ENCODE data around the gene RASGRF2. TPM values are rescaled to one million over a fixed set of nuclear protein-coding genes. Genes with fewer than 3 reads are reported as not detected.

The RASGRF2 gene
- total RNA-seq, 1 experiment from 2014 or later = 9.1 TPM

DNA sequence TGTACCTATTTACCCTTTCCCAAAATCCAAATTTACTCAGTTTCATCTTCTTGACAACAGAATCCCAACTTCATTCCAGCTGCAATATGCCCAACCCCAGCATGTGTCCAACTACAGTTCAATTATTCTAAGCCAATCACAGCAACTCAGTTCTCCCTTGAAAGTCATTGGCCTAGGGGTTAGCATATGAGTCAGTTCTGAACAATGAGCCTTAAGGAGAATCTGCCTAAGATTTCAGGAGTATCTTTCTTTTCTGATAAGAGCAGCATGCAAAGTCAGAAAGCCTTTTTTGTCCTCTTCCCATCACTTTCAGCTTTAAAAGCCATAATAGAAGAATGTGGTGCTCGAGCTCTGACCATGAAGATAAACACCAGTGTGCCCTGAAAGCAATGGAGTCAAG lies 44.4 kb upstream of the RASGRF2 start:
- H3K4me1 ChIP-seq (ENCODE audit: insufficient read depth, low read length, poor library complexity, severe bottlenecking) = peaks cover 5% of the 10 kb centered on the region
- no peak for DNase-seq (ENCODE audit: low spot score)
- no peak overlapping the region for H3K27ac ChIP-seq (ENCODE audit: low read depth, low read length, poor library complexity, severe bottlenecking)
- no peaks in the 10 kb centered on the region for H3K36me3 ChIP-seq (ENCODE audit: insufficient read depth, low read length, poor library complexity, severe bottlenecking)
- H3K4me3 ChIP-seq (ENCODE audit: low read depth, low read length, poor library complexity, severe bottlenecking) = no peak overlapping the region
- no peaks in the 10 kb centered on the region for H3K27me3 ChIP-seq (replicated peaks; ENCODE audit: insufficient read depth, low read depth, low read length, poor library complexity)
- TF ChIP-seq, protein P1, sequence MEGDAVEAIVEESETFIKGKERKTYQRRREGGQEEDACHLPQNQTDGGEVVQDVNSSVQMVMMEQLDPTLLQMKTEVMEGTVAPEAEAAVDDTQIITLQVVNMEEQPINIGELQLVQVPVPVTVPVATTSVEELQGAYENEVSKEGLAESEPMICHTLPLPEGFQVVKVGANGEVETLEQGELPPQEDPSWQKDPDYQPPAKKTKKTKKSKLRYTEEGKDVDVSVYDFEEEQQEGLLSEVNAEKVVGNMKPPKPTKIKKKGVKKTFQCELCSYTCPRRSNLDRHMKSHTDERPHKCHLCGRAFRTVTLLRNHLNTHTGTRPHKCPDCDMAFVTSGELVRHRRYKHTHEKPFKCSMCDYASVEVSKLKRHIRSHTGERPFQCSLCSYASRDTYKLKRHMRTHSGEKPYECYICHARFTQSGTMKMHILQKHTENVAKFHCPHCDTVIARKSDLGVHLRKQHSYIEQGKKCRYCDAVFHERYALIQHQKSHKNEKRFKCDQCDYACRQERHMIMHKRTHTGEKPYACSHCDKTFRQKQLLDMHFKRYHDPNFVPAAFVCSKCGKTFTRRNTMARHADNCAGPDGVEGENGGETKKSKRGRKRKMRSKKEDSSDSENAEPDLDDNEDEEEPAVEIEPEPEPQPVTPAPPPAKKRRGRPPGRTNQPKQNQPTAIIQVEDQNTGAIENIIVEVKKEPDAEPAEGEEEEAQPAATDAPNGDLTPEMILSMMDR (conservative IDR thresholded peaks at IDR 0.05; ENCODE audit: low read depth, low read length) = no peak
- no peak for TF ChIP-seq EZH2 (IDR thresholded peaks at IDR 0.05; ENCODE audit: borderline replicate concordance, low read depth, low read length, poor library complexity, severe bottlenecking)
- no peaks in the 10 kb centered on the region for H3K9me3 ChIP-seq (ENCODE audit: low read depth, low read length, poor library complexity, severe bottlenecking)
- intact Hi-C loops (cut with micrococcal nuclease; ENCODE audit: unreplicated experiment) = no loop called here
- no TSS peak for BruUV-seq (replicated peaks)
- CTCF ChIA-PET = no interaction called here
- POLR2A ChIA-PET (ENCODE audit: low non-redundant PET) = no interaction called here

DNA sequence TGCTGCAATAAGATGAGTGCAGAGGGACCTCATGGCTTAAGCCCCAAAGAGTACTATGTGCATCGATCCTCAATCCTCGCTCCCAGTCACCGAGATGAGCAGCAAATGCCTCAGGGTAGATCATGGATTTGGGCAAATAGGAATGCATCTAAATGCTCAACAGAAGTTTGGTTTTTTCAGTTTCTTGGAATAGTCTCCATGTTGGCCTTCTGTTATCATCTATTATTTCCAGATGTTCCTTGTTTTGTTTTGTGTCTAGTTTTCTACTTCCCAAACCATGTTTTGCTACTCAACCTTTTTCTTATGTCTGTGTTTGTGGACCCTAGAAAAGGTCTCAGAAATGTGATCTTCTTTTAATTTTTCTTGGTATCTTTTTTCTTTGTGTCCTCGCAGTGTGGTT lies 43.5 kb upstream of the RASGRF2 start:
- Histone ChIP-seq H3K27me3 (replicated peaks; ENCODE audit: insufficient read depth, low read depth, low read length, poor library complexity) (no peaks in the 10 kb centered on the region), H3K4me1 (ENCODE audit: insufficient read depth, low read length, poor library complexity, severe bottlenecking) (peaks cover 5% of the 10 kb centered on the region), H3K9me3 (ENCODE audit: low read depth, low read length, poor library complexity, severe bottlenecking) (no peaks in the 10 kb centered on the region), H3K4me3 (ENCODE audit: low read depth, low read length, poor library complexity, severe bottlenecking) (no peak overlapping the region), H3K27ac (ENCODE audit: low read depth, low read length, poor library complexity, severe bottlenecking) (no peak overlapping the region), H3K36me3 (ENCODE audit: insufficient read depth, low read length, poor library complexity, severe bottlenecking) (no peaks in the 10 kb centered on the region)
- ChIA-PET POLR2A (ENCODE audit: low non-redundant PET) (no interaction called here), CTCF (no interaction called here)
- intact Hi-C loops (cut with micrococcal nuclease; ENCODE audit: unreplicated experiment) = no loop called here
- DNase-seq (ENCODE audit: low spot score) = no peak
- TF ChIP-seq, protein P1 (conservative IDR thresholded peaks at IDR 0.05; ENCODE audit: low read depth, low read length) = no peak
- no peak for TF ChIP-seq EZH2 (IDR thresholded peaks at IDR 0.05; ENCODE audit: borderline replicate concordance, low read depth, low read length, poor library complexity, severe bottlenecking)
- no TSS peak for BruUV-seq (replicated peaks)

DNA sequence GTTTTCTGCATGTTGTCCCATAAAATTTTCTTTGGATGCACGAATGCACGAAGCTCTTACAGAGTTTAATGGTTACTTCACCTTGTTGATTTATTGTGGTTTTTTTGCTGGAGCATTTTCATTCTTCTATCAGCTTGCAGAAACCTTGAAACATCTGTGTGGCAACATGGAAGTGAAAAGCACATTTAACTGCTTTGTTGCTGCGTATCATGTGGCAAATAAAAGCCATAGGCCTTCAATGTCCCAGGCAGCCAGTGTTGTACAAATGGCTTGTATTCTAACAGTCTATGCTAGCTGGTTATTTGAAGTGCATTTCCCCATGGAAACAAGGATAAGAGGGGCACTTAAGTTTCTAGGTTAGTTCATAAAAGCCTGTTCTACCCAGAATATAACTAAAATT lies 42.5 kb upstream of the RASGRF2 start:
- Histone ChIP-seq H3K27me3 (replicated peaks; ENCODE audit: insufficient read depth, low read depth, low read length, poor library complexity) (no peaks in the 10 kb centered on the region), H3K4me3 (ENCODE audit: low read depth, low read length, poor library complexity, severe bottlenecking) (no peak overlapping the region), H3K9me3 (ENCODE audit: low read depth, low read length, poor library complexity, severe bottlenecking) (no peaks in the 10 kb centered on the region), H3K36me3 (ENCODE audit: insufficient read depth, low read length, poor library complexity, severe bottlenecking) (no peaks in the 10 kb centered on the region), H3K27ac (ENCODE audit: low read depth, low read length, poor library complexity, severe bottlenecking) (no peak overlapping the region), H3K4me1 (ENCODE audit: insufficient read depth, low read length, poor library complexity, severe bottlenecking) (peaks cover 5% of the 10 kb centered on the region)
- ChIA-PET POLR2A (ENCODE audit: low non-redundant PET) (interaction anchor here (0.6 kb wide), 1 partner anchor 205 kb away, joined by 4 read pairs; no protein-coding TSS in a partner anchor), CTCF (no interaction called here)
- no peak for DNase-seq (ENCODE audit: low spot score)
- TF ChIP-seq, protein P1 (conservative IDR thresholded peaks at IDR 0.05; ENCODE audit: low read depth, low read length) = no peak
- no peak for TF ChIP-seq EZH2 (IDR thresholded peaks at IDR 0.05; ENCODE audit: borderline replicate concordance, low read depth, low read length, poor library complexity, severe bottlenecking)
- BruUV-seq (replicated peaks) = no TSS peak
- intact Hi-C loops (cut with micrococcal nuclease; ENCODE audit: unreplicated experiment) = no loop called here

Data from A673 (cell line).